HG03354 (cell line): Measurements from ENCODE around the gene RPL26.

Experiments
- ATAC-seq: cut with Tn5 transposase; IDR thresholded peaks from one replicate; pipeline ENCODE4 v1.9.1; 2021; ENCODE audit warnings: mild to moderate bottlenecking; ENCODE audit not compliant: unreplicated experiment, poor library complexity, severe bottlenecking

Gene RPL26

GRCh38 chr17:8383143-8383822 lies at the start of gene RPL26:
Gene RPL26, minus strand, starts transcription at chr17:8383193. Its CDS starts 883 bp downstream, at chr17:8382310.
- peak; percentile 90 for ATAC-seq

- no peak for ATAC-seq
Observed at GRCh38 chr17:8430966-8431365, 48.0 kb upstream of the RPL26 start.

DNA sequence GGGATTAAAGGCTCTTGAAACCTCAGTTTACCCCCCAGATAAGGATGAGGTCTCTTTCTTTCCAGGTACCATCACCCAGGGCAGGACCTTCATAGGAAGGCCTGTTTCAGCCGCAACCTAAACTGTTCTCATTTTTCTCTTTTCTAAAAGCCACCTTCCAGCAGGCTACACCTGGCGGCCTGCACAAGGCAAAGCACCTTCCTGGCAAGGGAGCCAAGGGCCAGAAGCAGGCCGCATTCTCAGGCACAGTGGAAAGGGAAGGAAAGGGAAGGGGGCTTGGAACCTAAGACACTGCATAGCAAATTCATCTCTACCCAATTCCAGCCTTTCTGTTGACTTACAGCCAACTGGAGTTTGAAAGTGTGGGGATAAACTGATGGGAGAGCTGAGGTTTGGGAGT lies 43.8 kb upstream of the RPL26 start:
- ATAC-seq = no peak

DNA sequence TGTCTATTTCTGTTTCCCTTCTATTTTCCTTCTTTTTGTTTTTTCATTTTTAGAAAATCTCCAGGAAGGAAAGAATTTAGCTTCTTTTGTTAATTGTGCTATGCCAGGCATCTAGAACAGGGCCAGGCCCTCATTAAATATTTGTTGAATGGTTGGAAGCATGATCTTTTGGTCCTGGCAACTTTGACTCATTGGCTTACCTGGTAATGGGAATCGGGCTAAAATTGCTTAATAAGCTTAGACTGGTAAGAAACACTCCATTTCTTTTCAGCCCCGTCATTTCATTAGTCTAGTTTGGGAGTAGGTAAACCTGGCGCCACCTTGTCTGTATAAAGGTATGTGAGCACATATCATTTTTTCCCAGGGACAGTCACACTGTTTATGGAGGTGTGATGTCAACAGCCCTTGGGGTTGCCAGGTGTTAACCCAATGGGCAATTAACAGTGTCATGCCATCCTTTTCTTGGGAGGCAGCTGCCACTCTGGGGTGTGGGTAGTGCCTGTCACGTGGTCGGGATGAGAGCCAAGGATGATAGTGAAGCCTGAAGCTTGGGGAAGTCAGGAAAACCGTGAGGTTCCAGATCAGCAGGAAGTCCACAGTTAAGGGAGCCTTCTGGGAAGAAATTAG lies 43.2 kb upstream of the RPL26 start:
- ATAC-seq = no peak

DNA sequence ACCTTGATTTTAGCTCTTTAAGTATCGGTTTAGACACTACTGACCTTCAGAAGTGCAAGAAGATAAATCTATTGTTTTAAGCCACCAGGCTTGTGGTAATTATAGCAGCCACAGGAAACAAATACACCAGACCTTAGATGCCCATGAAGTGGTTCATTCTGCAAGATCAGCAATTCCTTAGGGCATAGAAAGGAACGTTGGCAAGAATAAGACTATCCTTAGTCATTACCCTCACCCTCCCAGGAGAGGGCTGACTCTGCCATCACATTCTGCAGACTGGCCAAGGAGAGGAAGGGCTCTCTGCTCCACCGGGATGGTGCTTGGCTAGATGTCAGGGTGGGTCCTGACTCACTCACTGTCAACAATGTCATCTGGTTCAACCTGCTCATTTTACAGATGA lies 38.6 kb upstream of the RPL26 start:
- ATAC-seq = no peak

GRCh38 chr17:8420041-8420934 lies 37.3 kb upstream of the RPL26 start:
- no peak for ATAC-seq

GRCh38 chr17:8419305-8419704 lies 36.3 kb upstream of the RPL26 start:
- no peak for ATAC-seq

GRCh38 chr17:8418471-8418870 lies 35.5 kb upstream of the RPL26 start:
- ATAC-seq = no peak

DNA sequence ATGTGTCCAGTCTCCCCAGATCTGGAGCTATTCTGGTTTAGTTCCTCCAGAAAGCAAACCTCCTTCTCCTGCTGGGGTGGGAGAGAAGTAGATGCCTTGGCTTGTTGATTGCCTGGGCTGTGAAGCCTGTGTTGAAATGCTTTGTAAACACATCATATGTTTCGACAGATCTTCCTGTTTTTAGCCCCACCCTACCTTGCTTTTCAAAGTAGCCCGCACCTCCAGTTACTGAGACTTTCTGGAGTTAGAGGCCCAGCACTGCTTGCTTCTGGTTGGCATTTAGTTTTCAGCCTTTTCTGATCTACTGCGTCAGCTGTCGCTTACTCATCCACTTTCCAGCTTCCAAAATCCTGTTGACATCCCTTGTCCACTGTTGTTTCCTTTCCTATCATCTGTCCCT lies 34.8 kb upstream of the RPL26 start:
- ATAC-seq = no peak

DNA sequence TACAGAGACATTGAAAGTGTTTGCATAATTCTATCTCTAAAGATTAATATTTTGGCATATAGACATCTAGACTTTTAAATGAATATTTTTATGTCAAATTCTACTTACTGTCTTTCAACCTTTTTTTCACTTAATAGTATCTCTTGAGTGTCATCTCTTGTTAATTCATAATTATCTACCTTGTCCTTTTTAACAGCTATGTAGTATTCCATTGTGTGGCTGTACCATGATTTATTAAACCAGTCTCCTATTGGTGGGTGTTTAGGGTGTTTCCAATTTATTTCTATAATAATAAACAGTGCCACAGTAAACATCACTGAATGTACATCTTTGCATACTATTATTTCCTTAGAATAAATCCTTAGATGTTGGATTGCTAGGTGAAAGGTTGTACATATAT lies 30.9 kb upstream of the RPL26 start:
- ATAC-seq = no peak

DNA sequence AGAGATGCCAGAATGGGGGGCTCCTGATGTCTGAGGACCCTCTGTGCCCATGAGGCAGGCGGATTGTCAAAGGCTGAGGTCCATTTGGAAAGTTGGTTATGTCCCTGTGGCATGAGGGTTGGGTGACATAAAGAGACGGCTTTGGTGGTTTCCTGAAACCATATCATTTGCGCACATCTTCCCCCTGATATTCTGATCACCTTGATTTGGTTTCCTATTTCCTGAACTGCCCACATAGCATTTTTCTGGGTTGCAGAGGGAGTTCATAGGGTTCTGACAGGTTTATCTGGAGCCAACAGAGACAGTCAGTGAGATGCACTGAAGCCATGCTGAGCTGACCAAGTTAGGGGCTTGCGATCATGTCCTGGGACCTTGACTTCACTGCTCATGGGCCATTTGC lies 30.3 kb upstream of the RPL26 start:
- ATAC-seq = no peak

DNA sequence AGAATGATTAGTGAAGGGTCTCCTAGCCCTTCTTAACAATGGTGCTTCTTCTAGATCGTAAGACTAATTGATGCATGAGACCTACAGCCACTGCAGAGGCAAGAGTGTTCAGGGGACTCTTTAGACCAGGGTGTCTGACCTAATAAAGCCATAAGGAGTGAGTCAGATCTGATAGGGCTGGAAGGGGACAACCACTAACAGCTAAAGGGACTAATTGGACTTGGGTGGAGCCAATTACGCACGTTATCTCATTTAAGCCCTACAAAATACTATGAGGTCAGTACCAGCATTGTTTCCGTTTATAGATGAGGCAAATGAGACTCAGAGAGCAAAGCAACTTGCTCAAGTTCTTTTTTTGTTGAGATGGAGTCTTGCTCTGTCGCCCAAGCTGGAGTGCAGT lies 29.1 kb upstream of the RPL26 start:
- no peak for ATAC-seq

DNA sequence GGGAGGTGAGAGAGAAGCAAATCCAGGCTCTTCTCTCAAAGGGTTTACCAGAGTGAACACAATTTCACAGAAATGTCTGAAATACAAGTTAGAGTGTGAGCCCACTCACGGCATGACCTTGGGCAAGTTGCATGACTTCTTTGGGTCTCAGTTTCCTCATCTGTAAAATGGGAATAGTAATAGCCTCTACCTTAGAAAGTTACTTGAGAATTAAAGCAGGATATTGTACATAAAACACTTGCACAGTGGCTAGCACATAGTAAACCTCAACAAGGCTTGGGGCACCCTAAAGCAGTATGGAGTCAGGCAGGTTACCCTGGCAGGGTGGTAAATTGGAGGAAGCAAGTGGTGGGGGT lies 27.9 kb upstream of the RPL26 start:
- ATAC-seq = no peak

- ATAC-seq = peak; percentile 50
Observed at GRCh38 chr17:8409966-8410882, 27.2 kb upstream of the RPL26 start.

- ATAC-seq = no peak
Observed at GRCh38 chr17:8408371-8408770, 25.4 kb upstream of the RPL26 start.

GRCh38 chr17:8406174-8406573 lies 23.2 kb upstream of the RPL26 start:
- no peak for ATAC-seq

DNA sequence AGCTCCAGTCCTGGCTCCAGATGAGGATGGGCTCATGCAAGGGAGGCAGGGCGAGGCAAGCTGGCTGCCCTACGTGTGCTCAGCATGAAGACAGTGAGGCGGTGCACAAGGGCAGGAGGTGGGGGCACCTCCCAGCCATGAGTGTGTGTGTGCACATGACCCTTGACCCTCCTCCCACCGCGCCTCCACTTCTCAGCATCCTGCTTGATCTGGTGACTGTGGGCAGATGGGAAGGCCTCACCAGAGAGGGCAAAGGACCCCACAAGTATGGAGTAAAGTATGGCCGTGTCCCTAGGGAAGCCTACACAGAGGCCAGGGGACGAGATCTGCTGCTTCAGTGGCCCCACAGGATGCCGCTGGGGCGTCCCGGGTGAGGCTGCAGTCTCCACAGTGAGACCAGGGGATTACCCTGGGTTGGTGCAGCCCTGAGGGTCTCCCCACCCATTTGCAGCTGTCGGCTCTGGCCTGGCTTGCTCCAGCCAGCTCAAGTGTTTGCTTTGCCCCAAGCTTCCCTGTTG lies 22.6 kb upstream of the RPL26 start:
- no peak for ATAC-seq

GRCh38 chr17:8402921-8403536 lies 20.0 kb upstream of the RPL26 start:
- no peak for ATAC-seq

GRCh38 chr17:8401107-8401506 lies 18.1 kb upstream of the RPL26 start:
- ATAC-seq = no peak
